Thymus (tissue), 11 donors: ENCODE results near the gene ZNRF2. TPM values are rescaled to one million over a fixed set of nuclear protein-coding genes. Genes with fewer than 3 reads are reported as not detected.
A peak's percentile ranks its signal among the peaks of the same experiment; 100 is the strongest.
"Not testable (repeated sequence)": the region's sequence is repeated elsewhere in the genome, so short reads cannot be mapped to it uniquely, and the experiment has no call there.

Experiments
- DNase-seq, 9 donors: peaks; one replicate each; pipeline ENCODE4 v3.0.0-alpha.2; 2013; ENCODE audit warnings: low spot score in 9 of 9, low read depth in 6 of 9, missing footprints in 1 of 9
- H3K27ac ChIP-seq, 2 donors: one replicate each; pipeline ENCODE4 v1.5.1; 2013; ENCODE audit warnings: control low read depth in 1 of 2, low read depth in 1 of 2, low read length in 1 of 2, mild to moderate bottlenecking in 1 of 2, moderate library complexity in 1 of 2
- H3K27me3 ChIP-seq, 2 donors: one replicate each; pipeline ENCODE4 v1.5.1; 2013; ENCODE audit warnings: low read length in 1 of 2; ENCODE audit not compliant: control insufficient read depth in 2 of 2, insufficient read depth in 1 of 2
- H3K36me3 ChIP-seq, 2 donors: one replicate each; pipeline ENCODE4 v1.5.1; 2013; ENCODE audit warnings: low read length in 1 of 2, mild to moderate bottlenecking in 1 of 2, moderate library complexity in 1 of 2; ENCODE audit not compliant: control insufficient read depth in 2 of 2, insufficient read depth in 2 of 2
- H3K4me1 ChIP-seq, 2 donors: one replicate each; pipeline ENCODE4 v1.5.1; 2013; ENCODE audit warnings: low read length in 2 of 2; ENCODE audit not compliant: control insufficient read depth in 2 of 2, insufficient read depth in 2 of 2
- H3K4me3 ChIP-seq, 2 donors: one replicate each; pipeline ENCODE4 v1.5.1; 2013; ENCODE audit warnings: low read length in 2 of 2, control low read depth in 1 of 2, mild to moderate bottlenecking in 1 of 2
- H3K9me3 ChIP-seq, 2 donors: one replicate each; pipeline ENCODE4 v1.5.1; 2013; ENCODE audit warnings: low read length in 1 of 2, mild to moderate bottlenecking in 1 of 2; ENCODE audit not compliant: control insufficient read depth in 2 of 2, insufficient read depth in 1 of 2
- WGBS: extraction: QIAGEN DNeasy Blood & Tissue Kit; methylation state at CpG from one replicate; pipeline ENCODE4 v1.1.7; 2013; 5-methylcytosine and 5-hydroxymethylcytosine counted together
- polyA plus RNA-seq: library from polyadenylated mRNA; stranded (reverse); fragments of 200-250 nt; gene quantifications from one replicate; pipeline ENCODE4 v1.2.3, GENCODE V29; 2013
- total RNA-seq: library from RNA; stranded (reverse); fragments of 120-200 nt; gene quantifications from one replicate; pipeline ENCODE4 v1.2.4, GENCODE V29; 2013
- donor health status: healthy.

ZNRF2 gene
- total and polyA plus RNA-seq, 2 donors: 10.5 to 12.8 TPM

- not testable (repeated sequence) for H3K27me3 ChIP-seq, H3K9me3 ChIP-seq, H3K4me3 ChIP-seq, H3K27ac ChIP-seq, H3K36me3 ChIP-seq, H3K4me1 ChIP-seq, DNase-seq
- 97% methylated on average over 3 of the region's 3 CpGs for WGBS
Observed at GRCh38 chr7:30292416-30293038, 8.1 kb downstream of the ZNRF2 start.

- H3K4me1 ChIP-seq, H3K27ac ChIP-seq, H3K9me3 ChIP-seq, H3K27me3 ChIP-seq, H3K4me3 ChIP-seq, H3K36me3 ChIP-seq, DNase-seq: not testable (repeated sequence)
- 92% methylated on average over 2 of the region's 2 CpGs for WGBS
Observed at GRCh38 chr7:30296304-30296703, 11.9 kb downstream of the ZNRF2 start.

- H3K27ac ChIP-seq, DNase-seq, H3K9me3 ChIP-seq, H3K27me3 ChIP-seq, H3K4me1 ChIP-seq, H3K36me3 ChIP-seq, H3K4me3 ChIP-seq: not testable (repeated sequence)
- WGBS: 100% methylated on average over 1 of the region's 1 CpG
Observed at GRCh38 chr7:30297499-30297898, 13.1 kb downstream of the ZNRF2 start.

GRCh38 chr7:30298409-30298808, 14.0 kb downstream of the ZNRF2 start:
- not testable (repeated sequence) for H3K27me3 ChIP-seq, DNase-seq, H3K27ac ChIP-seq, H3K4me3 ChIP-seq, H3K9me3 ChIP-seq, H3K36me3 ChIP-seq, H3K4me1 ChIP-seq
- WGBS: 94% methylated on average over 3 of the region's 3 CpGs

GRCh38 chr7:30301751-30302150, 17.4 kb downstream of the ZNRF2 start:
- Histone ChIP-seq H3K27me3 (no peaks in the 10 kb centered on the region), H3K36me3 (no peaks in the 10 kb centered on the region), H3K4me3 (no peak overlapping the region), H3K27ac (no peak overlapping the region), H3K9me3 (no peaks in the 10 kb centered on the region), H3K4me1 (peaks cover 0 to 2% of the 10 kb centered on the region in 2 donors)
- 93% methylated on average over 7 of the region's 7 CpGs for WGBS
- DNase-seq: no peak

GRCh38 chr7:30302656-30303311, 18.4 kb downstream of the ZNRF2 start:
- no peaks in the 10 kb centered on the region for H3K27me3 ChIP-seq
- H3K36me3 ChIP-seq: no peaks in the 10 kb centered on the region
- H3K4me1 ChIP-seq: peaks cover 0 to 2% of the 10 kb centered on the region in 2 donors
- 98% methylated on average over 10 of the region's 10 CpGs for WGBS
- H3K27ac ChIP-seq: no peak overlapping the region
- no peaks in the 10 kb centered on the region for H3K9me3 ChIP-seq
- no peak overlapping the region for H3K4me3 ChIP-seq
- DNase-seq: no peak

GRCh38 chr7:30303312-30304039, 19.1 kb downstream of the ZNRF2 start:
- no peak overlapping the region for H3K4me3 ChIP-seq
- 97% methylated on average over 1 of the region's 1 CpG for WGBS
- H3K4me1 ChIP-seq: peaks cover 2% of the 10 kb centered on the region in 2 donors
- no peaks in the 10 kb centered on the region for H3K27me3 ChIP-seq
- H3K36me3 ChIP-seq: no peaks in the 10 kb centered on the region
- DNase-seq: no peak
- no peak overlapping the region for H3K27ac ChIP-seq
- H3K9me3 ChIP-seq: no peaks in the 10 kb centered on the region

- Histone ChIP-seq H3K4me3 (no peak overlapping the region), H3K27ac (no peak overlapping the region), H3K9me3 (no peaks in the 10 kb centered on the region), H3K36me3 (no peaks in the 10 kb centered on the region), H3K27me3 (no peaks in the 10 kb centered on the region), H3K4me1 (peaks cover 2 to 3% of the 10 kb centered on the region in 2 donors)
- 92% methylated on average over 1 of the region's 1 CpG for WGBS
- DNase-seq: no peak
Observed at GRCh38 chr7:30304177-30304884, 19.9 kb downstream of the ZNRF2 start.

- DNase-seq: peak in 2 of 9 donors; percentile 37 to 71
- Histone ChIP-seq H3K27me3 (no peaks in the 10 kb centered on the region), H3K27ac (no peak overlapping the region), H3K4me1 (peaks cover 5 to 8% of the 10 kb centered on the region in 2 donors), H3K4me3 (no peak overlapping the region), H3K9me3 (no peaks in the 10 kb centered on the region), H3K36me3 (no peaks in the 10 kb centered on the region)
- 13% methylated on average over 1 of the region's 1 CpG for WGBS
Observed at GRCh38 chr7:30306976-30307375, 22.6 kb downstream of the ZNRF2 start.
